GM19193 (cell line): ENCODE data around the gene CYTH3.

Experiments used
- POLR2A ChIP-seq: IDR thresholded peaks from 4 replicates; pipeline ENCODE4 v1.6.1; 2011; ENCODE audit not compliant: insufficient read depth, insufficient read length; ENCODE audit errors: extremely low read depth

The CYTH3 gene

GRCh38 chr7:6272481-6273323 lies at the start of gene CYTH3:
TSS of gene CYTH3 (minus strand) at chr7:6272624. CDS start at chr7:6272507, 117 bp downstream.
- peak; percentile 63 for TF ChIP-seq POLR2A

GRCh38 chr7:6320791-6321190 lies 48.4 kb upstream of the CYTH3 start:
- no peak for TF ChIP-seq POLR2A

GRCh38 chr7:6317797-6318438 lies 45.5 kb upstream of the CYTH3 start:
- no peak for TF ChIP-seq POLR2A

GRCh38 chr7:6316226-6316625 lies 43.8 kb upstream of the CYTH3 start:
- no peak for TF ChIP-seq POLR2A

- TF ChIP-seq POLR2A = no peak
These were observed 43.3 kb upstream of the CYTH3 start for GRCh38 chr7:6315746-6316145.

- TF ChIP-seq POLR2A = no peak
These were observed 38.0 kb upstream of the CYTH3 start for GRCh38 chr7:6310271-6310993.

- no peak for TF ChIP-seq POLR2A
These were observed 35.3 kb upstream of the CYTH3 start for GRCh38 chr7:6307762-6308161.

- no peak for TF ChIP-seq POLR2A
These were observed 34.0 kb upstream of the CYTH3 start for GRCh38 chr7:6306471-6306870.

GRCh38 chr7:6305330-6305729 lies 32.9 kb upstream of the CYTH3 start:
- no peak for TF ChIP-seq POLR2A

GRCh38 chr7:6299774-6300173 lies 27.4 kb upstream of the CYTH3 start:
- TF ChIP-seq POLR2A = no peak

- no peak for TF ChIP-seq POLR2A
These were observed 22.4 kb upstream of the CYTH3 start for GRCh38 chr7:6294839-6295238.

- no peak for TF ChIP-seq POLR2A
These were observed 20.8 kb upstream of the CYTH3 start for GRCh38 chr7:6293202-6293601.

GRCh38 chr7:6291531-6291930 lies 19.1 kb upstream of the CYTH3 start:
- TF ChIP-seq POLR2A = no peak

- TF ChIP-seq POLR2A = no peak
These were observed 17.9 kb upstream of the CYTH3 start for GRCh38 chr7:6290319-6290741.

- no peak for TF ChIP-seq POLR2A
These were observed 15.9 kb upstream of the CYTH3 start for GRCh38 chr7:6288270-6288860.
